Endothelial cell (in vitro differentiated cells): ENCODE results near the gene RFXANK. TPM values are rescaled to one million over a fixed set of nuclear protein-coding genes. Genes with fewer than 3 reads are reported as not detected.
"Not testable (repeated sequence)": the region's sequence is repeated elsewhere in the genome, so short reads cannot be mapped to it uniquely, and the experiment has no call there.

Experiments used
- DNase-seq: peaks from one replicate; pipeline ENCODE4 v3.0.0; 2021; ENCODE audit warnings: low spot score
- H3K27ac Mint-ChIP-seq: one replicate; pipeline ENCODE4 v1.8.0; 2021; ENCODE audit warnings: mixed read lengths, inconsistent platforms; ENCODE audit not compliant: unreplicated experiment
- H3K27me3 Mint-ChIP-seq: one replicate; pipeline ENCODE4 v1.8.0; 2021; ENCODE audit warnings: mild to moderate bottlenecking, moderate library complexity, mixed read lengths, inconsistent platforms; ENCODE audit not compliant: unreplicated experiment
- H3K36me3 Mint-ChIP-seq: one replicate; pipeline ENCODE4 v1.8.0; 2021; ENCODE audit warnings: mild to moderate bottlenecking, low read depth, mixed read lengths, inconsistent platforms; ENCODE audit not compliant: unreplicated experiment
- H3K4me1 Mint-ChIP-seq: one replicate; pipeline ENCODE4 v1.8.0; 2021; ENCODE audit warnings: mild to moderate bottlenecking, mixed read lengths, inconsistent platforms; ENCODE audit not compliant: unreplicated experiment
- H3K4me3 Mint-ChIP-seq: one replicate; pipeline ENCODE4 v1.8.0; 2021; ENCODE audit warnings: mild to moderate bottlenecking, mixed read lengths, inconsistent platforms; ENCODE audit not compliant: unreplicated experiment
- H3K9me3 Mint-ChIP-seq: one replicate; pipeline ENCODE4 v1.8.0; 2021; ENCODE audit warnings: mixed read lengths, inconsistent platforms; ENCODE audit not compliant: unreplicated experiment
- CTCF ChIP-seq: fragments of 200-600 bp; sonication (generic); IDR thresholded peaks from one replicate; pipeline ENCODE4 v1.5.0; 2021; ENCODE audit warnings: antibody characterized with exemption; ENCODE audit not compliant: unreplicated experiment
- total RNA-seq: library from RNA; stranded (reverse); fragmentation: NEBNext Ultra II Directional; extraction: Animal tissue kit (Norgen Biotek cat#: 25700); gene quantifications from one replicate; pipeline ENCODE4 v1.2.1, GENCODE V29; 2021; ENCODE audit not compliant: unreplicated experiment

Gene RFXANK
- total RNA-seq, 1 donor from 2014 or later, result 131 TPM

- H3K4me3 Mint-ChIP-seq, result no peak overlapping the region
- H3K27me3 Mint-ChIP-seq, result peaks cover 7% of the 10 kb centered on the region
- H3K4me1 Mint-ChIP-seq, result no peaks in the 10 kb centered on the region
- H3K27ac Mint-ChIP-seq, result no peak overlapping the region
- peaks cover 4% of the 10 kb centered on the region for H3K36me3 Mint-ChIP-seq
- TF ChIP-seq CTCF, result no peak
- DNase-seq, result no peak
- no peaks in the 10 kb centered on the region for H3K9me3 Mint-ChIP-seq
These were observed 25.0 kb downstream of the RFXANK start for GRCh38 chr19:19217099-19217498.

GRCh38 chr19:19218911-19219310 lies 26.9 kb downstream of the RFXANK start:
- TF ChIP-seq CTCF, result no peak
- peaks cover 4% of the 10 kb centered on the region for H3K27me3 Mint-ChIP-seq
- no peak overlapping the region for H3K27ac Mint-ChIP-seq
- no peaks in the 10 kb centered on the region for H3K4me1 Mint-ChIP-seq
- no peak overlapping the region for H3K4me3 Mint-ChIP-seq
- peaks cover 4% of the 10 kb centered on the region for H3K36me3 Mint-ChIP-seq
- DNase-seq, result no peak
- H3K9me3 Mint-ChIP-seq, result no peaks in the 10 kb centered on the region

- not testable (repeated sequence) for H3K4me3 Mint-ChIP-seq, H3K9me3 Mint-ChIP-seq, H3K27me3 Mint-ChIP-seq, H3K4me1 Mint-ChIP-seq, H3K27ac Mint-ChIP-seq, DNase-seq, H3K36me3 Mint-ChIP-seq
These were observed 28.9 kb downstream of the RFXANK start for GRCh38 chr19:19221000-19221399.

DNA sequence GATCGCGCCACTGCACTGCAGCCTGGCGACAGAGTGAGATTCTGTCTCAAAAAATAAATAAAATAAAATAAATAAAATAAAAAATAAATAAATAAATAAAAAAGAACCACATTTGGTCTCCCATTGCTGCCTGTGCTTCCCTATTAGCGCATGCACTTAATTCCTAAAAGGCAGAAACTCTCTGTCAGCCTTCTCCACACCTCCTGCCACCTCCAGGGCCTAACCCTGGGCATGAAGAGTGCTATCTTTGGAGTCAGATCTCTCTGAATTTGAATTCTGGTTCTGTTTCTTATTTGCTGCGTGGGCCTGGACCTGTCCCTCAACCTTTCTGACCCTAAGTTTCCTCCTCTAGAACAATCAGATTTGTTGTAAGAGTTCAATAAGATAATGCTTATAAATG lies 31.0 kb downstream of the RFXANK start:
- Mint-ChIP-seq H3K27ac (no peak overlapping the region), H3K4me3 (no peak overlapping the region), H3K27me3 (peaks cover 2% of the 10 kb centered on the region), H3K36me3 (no peaks in the 10 kb centered on the region), H3K4me1 (no peaks in the 10 kb centered on the region), H3K9me3 (no peaks in the 10 kb centered on the region)
- no peak for DNase-seq
- no peak for TF ChIP-seq CTCF

DNA sequence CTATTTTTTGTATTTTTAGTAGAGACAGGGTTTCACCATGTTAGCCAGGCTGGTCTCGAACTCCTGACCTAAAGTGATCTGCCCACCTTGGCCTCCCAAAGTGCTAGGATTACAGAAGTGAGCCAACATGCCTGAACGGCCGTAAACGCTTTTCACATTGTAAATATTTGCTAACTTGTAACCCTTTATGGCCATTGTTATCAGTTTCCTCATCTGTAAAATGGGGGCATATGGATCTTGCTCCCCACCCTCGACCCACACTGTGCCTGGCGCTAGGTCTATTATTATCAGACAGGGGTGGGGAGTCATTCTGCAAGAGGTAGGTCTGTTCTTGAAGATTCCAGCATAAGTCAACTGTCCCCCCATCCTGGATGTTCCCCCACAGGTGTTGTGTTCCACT lies 31.6 kb downstream of the RFXANK start:
- no peak overlapping the region for H3K4me3 Mint-ChIP-seq
- TF ChIP-seq CTCF, result no peak

More for the DNA sequence above, 31.6 kb downstream of the RFXANK start:
- no peak for DNase-seq
- Mint-ChIP-seq H3K36me3 (no peaks in the 10 kb centered on the region), H3K4me1 (no peaks in the 10 kb centered on the region), H3K9me3 (no peaks in the 10 kb centered on the region), H3K27ac (no peak overlapping the region), H3K27me3 (peaks cover 2% of the 10 kb centered on the region)
